GM06990 (cell line): Measurements from ENCODE around the gene ANP32D.
"Not testable (repeated sequence)": the region's sequence is repeated elsewhere in the genome, so short reads cannot be mapped to it uniquely, and the experiment has no call there.

Experiments used
- DNase-seq: peaks from one replicate; pipeline ENCODE4 v3.0.0-alpha.2; 2011; ENCODE audit not compliant: insufficient read length; ENCODE audit errors: extremely low read depth
- H3K27me3 ChIP-seq: replicated peaks from 2 replicates; pipeline ENCODE4 v1.6.0; 2011; ENCODE audit warnings: low read length; ENCODE audit not compliant: control insufficient read depth, insufficient read depth
- H3K36me3 ChIP-seq: 2 replicates; pipeline ENCODE4 v1.5.1; 2011; ENCODE audit warnings: low read length; ENCODE audit not compliant: control insufficient read depth, insufficient read depth
- H3K4me3 ChIP-seq: replicated peaks from 2 replicates; pipeline ENCODE4 v1.5.1; 2011; ENCODE audit warnings: low read depth, mild to moderate bottlenecking, control low read depth, low read length
- CTCF ChIP-seq: IDR thresholded peaks from 2 replicates; pipeline ENCODE4 v1.5.1; 2011; ENCODE audit warnings: low read length, control low read depth, mild to moderate bottlenecking, inconsistent platforms; ENCODE audit not compliant: insufficient read depth, poor library complexity, severe bottlenecking

Gene ANP32D

GRCh38 chr12:48455116-48455515 lies 17.2 kb upstream of the ANP32D start:
- no peak for DNase-seq
- no peak for TF ChIP-seq CTCF
- Histone ChIP-seq H3K27me3 (no peaks in the 10 kb centered on the region), H3K4me3 (no peak overlapping the region), H3K36me3 (no peaks in the 10 kb centered on the region)

- Histone ChIP-seq H3K4me3 (no peak overlapping the region), H3K36me3 (no peaks in the 10 kb centered on the region), H3K27me3 (no peaks in the 10 kb centered on the region)
- TF ChIP-seq CTCF = no peak
- no peak for DNase-seq
Observed at GRCh38 chr12:48459259-48459658, 13.1 kb upstream of the ANP32D start.

GRCh38 chr12:48469027-48469426 lies 3.3 kb upstream of the ANP32D start:
- H3K36me3 ChIP-seq, DNase-seq, H3K4me3 ChIP-seq, H3K27me3 ChIP-seq: not testable (repeated sequence)

GRCh38 chr12:48473061-48473460 lies 702 bp downstream of the ANP32D start:
- no peak for DNase-seq
- no peak overlapping the region for H3K4me3 ChIP-seq
- no peaks in the 10 kb centered on the region for H3K27me3 ChIP-seq
- no peak for TF ChIP-seq CTCF
- H3K36me3 ChIP-seq = no peaks in the 10 kb centered on the region

GRCh38 chr12:48474497-48474896 lies 2.1 kb downstream of the ANP32D start:
- H3K36me3 ChIP-seq, H3K4me3 ChIP-seq, H3K27me3 ChIP-seq, DNase-seq: not testable (repeated sequence)

- TF ChIP-seq CTCF = no peak
- H3K27me3 ChIP-seq = no peaks in the 10 kb centered on the region
- H3K36me3 ChIP-seq = no peaks in the 10 kb centered on the region
Observed at GRCh38 chr12:48482198-48482597, 9.8 kb downstream of the ANP32D start, which contains the start of gene C12orf54. TSS of gene C12orf54 (plus strand) at chr12:48482498. CDS start at chr12:48483297, 799 bp downstream.

GRCh38 chr12:48482930-48483329 lies 10.6 kb downstream of the ANP32D start:
- TF ChIP-seq CTCF = no peak
- H3K36me3 ChIP-seq = no peaks in the 10 kb centered on the region
- H3K4me3 ChIP-seq = no peak overlapping the region
- no peaks in the 10 kb centered on the region for H3K27me3 ChIP-seq
- no peak for DNase-seq

More at GRCh38 chr12:48482198-48482597, 9.8 kb downstream of the ANP32D start, which contains the start of gene C12orf54:
- no peak within 1 kb of the TSS for H3K4me3 ChIP-seq
- no peak for DNase-seq
